Lung (tissue), 12 donors: ENCODE results near the gene ILKAP. TPM values are rescaled to one million over a fixed set of nuclear protein-coding genes. Genes with fewer than 3 reads are reported as not detected.

Experiments used
- ATAC-seq: fragments of 200-7000 bp; cut with Tn5 transposase; one replicate; pipeline ENCODE4 v1.9.1; 2020; ENCODE audit warnings: moderate number of reproducible peaks; ENCODE audit not compliant: insufficient read depth, low FRiP score
- DNase-seq, 3 donors: peaks; one replicate each; pipeline ENCODE4 v3.0.0-alpha.2; 2013 to 2017
- H3K27ac ChIP-seq, 2 donors: one replicate each; pipeline ENCODE4 v1.5.1; 2013; ENCODE audit warnings: mild to moderate bottlenecking in 2 of 2, moderate library complexity in 2 of 2, control low read depth in 1 of 2, inconsistent platforms in 1 of 2, low read depth in 1 of 2, low read length in 1 of 2
- H3K27me3 ChIP-seq, 3 donors: one replicate each; pipeline ENCODE4 v1.5.1; 2013; ENCODE audit warnings: low read length in 2 of 3; ENCODE audit not compliant: control insufficient read depth in 3 of 3, insufficient read depth in 3 of 3
- H3K36me3 ChIP-seq, 4 donors: one replicate each; pipeline ENCODE4 v1.5.1; 2013; ENCODE audit warnings: low read length in 4 of 4, mild to moderate bottlenecking in 1 of 4, moderate library complexity in 1 of 4; ENCODE audit not compliant: control insufficient read depth in 4 of 4, insufficient read depth in 4 of 4
- H3K4me1 ChIP-seq, 5 donors: one replicate each; pipeline ENCODE4 v1.5.1; 2013; ENCODE audit warnings: low read length in 5 of 5, mild to moderate bottlenecking in 2 of 5, moderate library complexity in 1 of 5; ENCODE audit not compliant: control insufficient read depth in 5 of 5, insufficient read depth in 5 of 5
- H3K4me3 ChIP-seq: one replicate; pipeline ENCODE4 v1.5.1; 2013; ENCODE audit warnings: mild to moderate bottlenecking, control low read depth, moderate library complexity
- H3K9ac ChIP-seq, 2 donors: one replicate each; pipeline ENCODE4 v1.5.1; 2013; ENCODE audit warnings: low read length in 2 of 2, control low read depth in 1 of 2; ENCODE audit not compliant: insufficient read depth in 1 of 2
- H3K9me3 ChIP-seq, 4 donors: one replicate each; pipeline ENCODE4 v1.5.1; 2013; ENCODE audit warnings: low read length in 3 of 4, mild to moderate bottlenecking in 1 of 4, moderate library complexity in 1 of 4; ENCODE audit not compliant: control insufficient read depth in 4 of 4, insufficient read depth in 3 of 4
- WGBS, 2 donors: extraction: QIAGEN DNeasy Blood & Tissue Kit; methylation state at CpG; one replicate each; pipeline ENCODE4 v1.1.7; 2013; 5-methylcytosine and 5-hydroxymethylcytosine counted together
- polyA plus RNA-seq, 2 donors: library from polyadenylated mRNA; stranded (reverse); fragments of 200-250 nt; gene quantifications; one replicate each; pipeline ENCODE4 v1.2.1, GENCODE V29; 2013
- total RNA-seq, 2 donors: library from RNA; depleted of rRNA in 1 of 2; stranded (reverse); fragments of >200 nt in 1 of 2; gene quantifications; one replicate each; pipeline ENCODE4 v1.2.1, GENCODE V29; 2014 to 2021
- TF ChIP-seq, protein P1 (sequence below): IDR thresholded peaks from 2 replicates; pipeline ENCODE4 v1.5.1; 2012; ENCODE audit warnings: mild to moderate bottlenecking; ENCODE audit errors: control extremely low read depth, extremely low read depth
- donor health status: control.
- donor health status: control.
- donor health status: Bipolar disorder and iron deficiency.
- donor health status: healthy.
- donor health status: DM: yes; HTN: yes; CAD: no.

ILKAP gene
- total and polyA plus RNA-seq, 4 donors: 35.0 to 52.0 (median 42.1) TPM

- DNase-seq (no peak), ATAC-seq (no peak)
- Histone ChIP-seq H3K36me3 (peaks cover 48 to 69% (median 57%) of the 10 kb centered on the region in 4 donors), H3K4me3 (no peak overlapping the region), H3K9ac (no peak overlapping the region), H3K27me3 (no peaks in the 10 kb centered on the region), H3K9me3 (no peaks in the 10 kb centered on the region), H3K27ac (no peak overlapping the region), H3K4me1 (no peaks in the 10 kb centered on the region)
- TF ChIP-seq, protein P1, sequence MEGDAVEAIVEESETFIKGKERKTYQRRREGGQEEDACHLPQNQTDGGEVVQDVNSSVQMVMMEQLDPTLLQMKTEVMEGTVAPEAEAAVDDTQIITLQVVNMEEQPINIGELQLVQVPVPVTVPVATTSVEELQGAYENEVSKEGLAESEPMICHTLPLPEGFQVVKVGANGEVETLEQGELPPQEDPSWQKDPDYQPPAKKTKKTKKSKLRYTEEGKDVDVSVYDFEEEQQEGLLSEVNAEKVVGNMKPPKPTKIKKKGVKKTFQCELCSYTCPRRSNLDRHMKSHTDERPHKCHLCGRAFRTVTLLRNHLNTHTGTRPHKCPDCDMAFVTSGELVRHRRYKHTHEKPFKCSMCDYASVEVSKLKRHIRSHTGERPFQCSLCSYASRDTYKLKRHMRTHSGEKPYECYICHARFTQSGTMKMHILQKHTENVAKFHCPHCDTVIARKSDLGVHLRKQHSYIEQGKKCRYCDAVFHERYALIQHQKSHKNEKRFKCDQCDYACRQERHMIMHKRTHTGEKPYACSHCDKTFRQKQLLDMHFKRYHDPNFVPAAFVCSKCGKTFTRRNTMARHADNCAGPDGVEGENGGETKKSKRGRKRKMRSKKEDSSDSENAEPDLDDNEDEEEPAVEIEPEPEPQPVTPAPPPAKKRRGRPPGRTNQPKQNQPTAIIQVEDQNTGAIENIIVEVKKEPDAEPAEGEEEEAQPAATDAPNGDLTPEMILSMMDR: no peak
- WGBS, 2 donors: 91 to 96% methylated on average over 5 of the region's 5 CpGs
Observed at GRCh38 chr2:238180554-238180953, 22.9 kb downstream of the ILKAP start.

- peak in 2 of 3 donors; percentile 56 to 74 for DNase-seq
- peaks cover 0 to 2% (median 0%) of the 10 kb centered on the region in 5 donors for H3K4me1 ChIP-seq
- H3K27ac ChIP-seq: no peak overlapping the region
Observed at GRCh38 chr2:238176613-238177012, 26.9 kb downstream of the ILKAP start.

GRCh38 chr2:238174701-238175100, 28.8 kb downstream of the ILKAP start:
- Histone ChIP-seq H3K27ac (peak overlapping the region in 1 of 2 donors; percentile 44), H3K27me3 (no peaks in the 10 kb centered on the region), H3K9me3 (no peaks in the 10 kb centered on the region), H3K36me3 (peaks cover 40 to 62% (median 45%) of the 10 kb centered on the region in 4 donors), H3K4me3 (no peak overlapping the region), H3K9ac (no peak overlapping the region), H3K4me1 (peaks cover 0 to 8% (median 0%) of the 10 kb centered on the region in 5 donors)
- 70 to 82% methylated on average over 3 of the region's 3 CpGs for WGBS, 2 donors
- DNase-seq: no peak
- ATAC-seq: no peak
- TF ChIP-seq, protein P1: no peak

More at GRCh38 chr2:238176613-238177012, 26.9 kb downstream of the ILKAP start:
- ATAC-seq: no peak
- Histone ChIP-seq H3K9ac (no peak overlapping the region), H3K4me3 (no peak overlapping the region), H3K9me3 (no peaks in the 10 kb centered on the region), H3K36me3 (peaks cover 43 to 60% (median 53%) of the 10 kb centered on the region in 4 donors), H3K27me3 (no peaks in the 10 kb centered on the region)
- TF ChIP-seq, protein P1: no peak

GRCh38 chr2:238174291-238174690, 29.2 kb downstream of the ILKAP start:
- Histone ChIP-seq H3K9me3 (no peaks in the 10 kb centered on the region), H3K27me3 (no peaks in the 10 kb centered on the region), H3K4me3 (no peak overlapping the region), H3K4me1 (peaks cover 0 to 8% (median 0%) of the 10 kb centered on the region in 5 donors), H3K27ac (no peak overlapping the region), H3K9ac (no peak overlapping the region), H3K36me3 (peaks cover 37 to 58% (median 42%) of the 10 kb centered on the region in 4 donors)
- WGBS, 2 donors: 96 to 97% methylated on average over 8 of the region's 8 CpGs
- no peak for ATAC-seq
- no peak for DNase-seq
- TF ChIP-seq, protein P1: no peak
